Measurements from ENCODE around the gene CDC42EP1. TPM values are rescaled to one million over a fixed set of nuclear protein-coding genes. Genes with fewer than 3 reads are reported as not detected.
A peak's percentile ranks its signal among the peaks of the same experiment; 100 is the strongest.

Gene CDC42EP1
- total RNA-seq, 1 experiment from 2014 or later = 75.0 TPM

- H3K4me3 ChIP-seq (ENCODE audit: low read depth, low read length) = no peak overlapping the region
- intact Hi-C loops (cut with micrococcal nuclease; ENCODE audit: unreplicated experiment) = loop anchor here (1.0 to 5.0 kb wide), 2 partner anchors 24 to 39 kb away; partner anchors contain the start of gene GGA1
- H3K27me3 Mint-ChIP-seq (ENCODE audit: insufficient read depth, unreplicated experiment) = no peaks in the 10 kb centered on the region
- no peak overlapping the region for H3K4me3 Mint-ChIP-seq (ENCODE audit: unreplicated experiment)
- H3K4me1 ChIP-seq = peaks cover 72% of the 10 kb centered on the region
- H3K27me3 ChIP-seq (replicated peaks; ENCODE audit: control insufficient read depth, insufficient read depth, low read length) = no peaks in the 10 kb centered on the region
- peaks cover 26% of the 10 kb centered on the region for H3K4me1 Mint-ChIP-seq (ENCODE audit: low read depth, unreplicated experiment)
- H3K36me3 ChIP-seq (ENCODE audit: control insufficient read depth, insufficient read depth, low read length) = peaks cover 11% of the 10 kb centered on the region
- no peak for DNase-seq
- no peaks in the 10 kb centered on the region for H3K9me3 Mint-ChIP-seq (ENCODE audit: unreplicated experiment)
- ChIA-PET POLR2A (interaction anchor here (0.6 to 2.0 kb wide), 4 partner anchors 11 to 30 kb away, joined by 6 to 8 read pairs (median 7); partner anchors contain the start of gene LGALS2), CTCF (interaction anchor here (0.6 to 5.3 kb wide), 8 partner anchors 9 to 301 kb away, joined by 3 to 54 read pairs (median 4); partner anchors contain the start of gene CDC42EP1)
- H3K27ac Mint-ChIP-seq (ENCODE audit: unreplicated experiment) = peak overlapping the region; percentile 89
- TF ChIP-seq CTCF (IDR thresholded peaks at IDR 0.05; ENCODE audit: insufficient read depth in 1 of 2, low read depth in 1 of 2, low read length in 1 of 2, severe bottlenecking in 1 of 2, unreplicated experiment in 1 of 2) = no peak
- peaks cover 93% of the 10 kb centered on the region for H3K36me3 Mint-ChIP-seq (ENCODE audit: insufficient read depth, unreplicated experiment)
- no TSS peak for BruUV-seq (replicated peaks)
- H3K9me3 ChIP-seq = no peaks in the 10 kb centered on the region
Observed at GRCh38 chr22:37568448-37569008, 8.2 kb downstream of the CDC42EP1 start.

GRCh38 chr22:37569009-37569920, 9.0 kb downstream of the CDC42EP1 start:
- Histone ChIP-seq H3K36me3 (ENCODE audit: control insufficient read depth, insufficient read depth, low read length) (peaks cover 11% of the 10 kb centered on the region), H3K4me3 (ENCODE audit: low read depth, low read length) (no peak overlapping the region), H3K9me3 (no peaks in the 10 kb centered on the region), H3K27me3 (replicated peaks; ENCODE audit: control insufficient read depth, insufficient read depth, low read length) (no peaks in the 10 kb centered on the region), H3K4me1 (peaks cover 64% of the 10 kb centered on the region)
- Mint-ChIP-seq H3K4me1 (ENCODE audit: low read depth, unreplicated experiment) (peaks cover 20% of the 10 kb centered on the region), H3K9me3 (ENCODE audit: unreplicated experiment) (no peaks in the 10 kb centered on the region), H3K4me3 (ENCODE audit: unreplicated experiment) (peak overlapping the region; percentile 65), H3K36me3 (ENCODE audit: insufficient read depth, unreplicated experiment) (peaks cover 88% of the 10 kb centered on the region), H3K27me3 (ENCODE audit: insufficient read depth, unreplicated experiment) (no peaks in the 10 kb centered on the region), H3K27ac (ENCODE audit: unreplicated experiment) (peak overlapping the region; percentile 89)
- peak; percentile 90 to 95 for DNase-seq
- ChIA-PET POLR2A (interaction anchor here (0.6 to 2.0 kb wide), 5 partner anchors 10 to 383 kb away, joined by 3 to 8 read pairs (median 7); partner anchors contain the start of gene LGALS2), CTCF (interaction anchor here (0.6 to 5.3 kb wide), 8 partner anchors 9 to 302 kb away, joined by 3 to 54 read pairs (median 4); partner anchors contain the start of gene CDC42EP1)
- no TSS peak for BruUV-seq (replicated peaks)
- no peak for TF ChIP-seq CTCF (IDR thresholded peaks at IDR 0.05; ENCODE audit: insufficient read depth in 1 of 2, low read depth in 1 of 2, low read length in 1 of 2, severe bottlenecking in 1 of 2, unreplicated experiment in 1 of 2)
- intact Hi-C loops (cut with micrococcal nuclease; ENCODE audit: unreplicated experiment) = loop anchor here (1.0 to 5.0 kb wide), 2 partner anchors 23 to 38 kb away; partner anchors contain the start of gene GGA1

Measured in Caco-2 (cell line).